Eye (tissue), 1 donor: ENCODE measurements around the gene METRNL.
A peak's percentile ranks its signal among the peaks of the same experiment; 100 is the strongest.

Experiments used
- DNase-seq: peaks from one replicate; pipeline ENCODE4 v3.0.0-alpha.2; 2015

The METRNL gene

GRCh38 chr17:83080858-83081683, 1.7 kb downstream of the METRNL start:
- DNase-seq = no peak

- no peak for DNase-seq
Observed at GRCh38 chr17:83081684-83082201, 2.3 kb downstream of the METRNL start.

- no peak for DNase-seq
Observed at GRCh38 chr17:83082424-83082823, 3.0 kb downstream of the METRNL start.

GRCh38 chr17:83082909-83083367, 3.5 kb downstream of the METRNL start:
- DNase-seq = no peak

- DNase-seq = peak; percentile 81
Observed at GRCh38 chr17:83083368-83084201, 4.2 kb downstream of the METRNL start.

- no peak for DNase-seq
Observed at GRCh38 chr17:83084214-83084613, 4.8 kb downstream of the METRNL start.

GRCh38 chr17:83084621-83085056, 5.2 kb downstream of the METRNL start:
- no peak for DNase-seq

- no peak for DNase-seq
Observed at GRCh38 chr17:83085103-83085502, 5.7 kb downstream of the METRNL start.

GRCh38 chr17:83085526-83086198, 6.3 kb downstream of the METRNL start:
- no peak for DNase-seq

- no peak for DNase-seq
Observed at GRCh38 chr17:83086199-83086880, 6.9 kb downstream of the METRNL start.

GRCh38 chr17:83086907-83087787, 7.7 kb downstream of the METRNL start:
- DNase-seq = peak; percentile 56

- no peak for DNase-seq
Observed at GRCh38 chr17:83087788-83088360, 8.5 kb downstream of the METRNL start.

GRCh38 chr17:83088451-83088850, 9.0 kb downstream of the METRNL start:
- DNase-seq = no peak

GRCh38 chr17:83088909-83089308, 9.5 kb downstream of the METRNL start:
- DNase-seq = no peak

GRCh38 chr17:83089328-83090132, 10.1 kb downstream of the METRNL start:
- DNase-seq = no peak

GRCh38 chr17:83090444-83091256, 11.2 kb downstream of the METRNL start:
- DNase-seq = no peak

- DNase-seq = no peak
Observed at GRCh38 chr17:83091257-83092141, 12.1 kb downstream of the METRNL start.

GRCh38 chr17:83092186-83092585, 12.8 kb downstream of the METRNL start:
- no peak for DNase-seq
